Measurements from ENCODE around the gene APCDD1L. TPM values are rescaled to one million over a fixed set of nuclear protein-coding genes. Genes with fewer than 3 reads are reported as not detected.

APCDD1L gene
- total RNA-seq (2014; rRNA removed; shearing (Covaris generic)), result not detected in 2 replicates
- not detected in 2 replicates for polyA plus RNA-seq (2015; cell fraction: cytosol; rRNA removed)
- polyA plus RNA-seq (2015; cell fraction: nucleus; rRNA removed), result not detected in 2 replicates

DNA sequence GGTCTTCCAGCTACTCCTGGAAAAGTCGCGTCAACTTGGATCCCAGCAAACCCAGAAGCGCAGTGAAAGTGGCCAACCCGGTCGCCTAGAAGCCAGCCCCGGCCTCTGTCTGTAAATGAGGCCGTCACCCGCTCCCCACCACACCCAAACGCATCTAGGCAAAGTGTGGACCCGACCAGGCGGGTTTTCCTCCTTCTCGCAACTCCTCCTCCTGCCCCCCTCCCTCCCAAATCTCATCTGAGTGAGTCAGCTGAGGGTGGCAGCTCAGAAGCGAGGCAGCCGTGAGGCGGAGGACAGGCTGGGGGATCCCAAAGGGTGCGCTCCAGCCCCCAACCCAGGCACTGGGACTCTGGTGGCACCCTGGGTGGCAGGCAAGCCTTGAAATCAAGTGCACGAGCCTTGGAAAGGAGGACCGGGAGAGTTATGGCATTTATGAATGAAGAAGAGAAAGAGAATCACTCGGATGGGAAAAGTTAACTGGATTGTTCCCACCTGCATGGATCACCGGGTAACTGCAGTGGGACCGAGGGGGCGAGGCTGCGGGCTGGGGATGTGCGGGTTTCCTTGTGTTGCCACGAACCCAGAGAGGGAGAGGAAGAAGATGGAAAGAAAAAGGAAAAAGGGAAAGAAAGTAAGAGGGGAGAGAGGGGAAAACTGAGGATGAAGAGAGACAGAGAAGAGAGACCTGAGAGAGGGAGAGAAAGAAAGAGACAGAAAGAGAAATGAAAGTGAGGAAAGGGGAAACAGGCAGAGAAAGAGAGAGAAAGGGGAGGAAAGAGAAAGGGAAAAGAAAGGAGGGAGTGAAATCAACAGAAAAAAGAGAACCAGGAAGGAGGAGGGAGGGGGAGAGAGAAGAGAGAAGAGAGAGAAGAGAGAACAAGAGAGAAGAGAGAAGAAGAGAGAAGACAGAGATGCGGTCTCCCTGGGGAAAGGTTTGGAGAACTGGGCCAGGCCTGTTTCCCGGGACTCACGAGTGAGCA, at the start of gene APCDD1L:
Gene APCDD1L (minus strand): TSS at position 167 of the 980 bp plus-strand sequence. CDS start 692 bp downstream, outside the sequence.
- in situ Hi-C loops (cut with HindIII; ENCODE audit: low pct_unique_long_range_greater_than_20kb, low sequenced_read_pairs), result no loop called here
- no peak for DNase-seq (ENCODE audit: low read depth, low spot score)

- in situ Hi-C loops (cut with HindIII; ENCODE audit: low pct_unique_long_range_greater_than_20kb, low sequenced_read_pairs), result no loop called here
- DNase-seq (ENCODE audit: low read depth, low spot score), result no peak
These were observed 44.1 kb upstream of the APCDD1L start for GRCh38 chr20:58559368-58559729.

DNA sequence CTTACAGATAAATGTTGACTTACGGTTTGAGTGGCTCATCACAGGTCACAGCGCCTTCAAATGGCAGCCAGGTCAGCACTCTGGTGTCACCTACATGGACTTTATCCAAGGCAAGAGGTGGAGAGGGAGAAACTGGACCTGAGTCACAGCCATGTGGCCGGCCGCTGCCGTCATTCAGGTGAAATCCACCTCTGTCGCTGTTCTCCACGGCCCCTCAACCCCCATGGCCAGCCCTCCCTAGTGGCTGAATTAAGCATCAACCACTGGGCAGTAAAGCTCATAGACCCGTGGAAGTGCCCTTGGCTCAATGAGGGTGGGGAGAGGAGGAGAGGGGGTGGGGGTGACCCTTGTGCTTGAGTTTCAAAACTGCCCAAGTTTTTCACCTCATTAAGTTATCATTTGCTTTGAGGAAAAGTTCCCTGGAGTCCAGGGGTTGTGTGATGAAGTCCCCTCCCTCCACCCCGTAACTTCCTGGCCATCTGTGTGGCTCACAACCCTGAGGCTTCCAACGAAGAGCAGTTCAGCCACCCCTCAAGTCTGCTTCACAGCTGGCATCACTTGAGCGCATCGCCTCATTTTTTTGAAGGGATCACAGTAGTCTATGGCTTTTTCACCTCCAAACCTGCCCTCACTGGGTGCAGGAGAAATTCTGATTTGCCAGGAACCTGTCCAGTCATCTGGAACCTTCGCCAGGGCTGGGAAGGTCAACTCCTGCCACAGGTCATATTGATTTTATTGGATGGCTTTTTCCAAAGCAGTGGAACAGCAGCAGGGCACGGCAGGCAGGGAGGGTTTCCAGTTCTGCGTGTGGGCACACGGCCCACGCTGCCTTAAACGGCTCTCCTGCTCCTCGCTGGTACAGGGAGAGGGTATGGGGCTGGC, 43.5 kb upstream of the APCDD1L start:
- DNase-seq (ENCODE audit: low read depth, low spot score), result no peak
- in situ Hi-C loops (cut with HindIII; ENCODE audit: low pct_unique_long_range_greater_than_20kb, low sequenced_read_pairs), result no loop called here

DNA sequence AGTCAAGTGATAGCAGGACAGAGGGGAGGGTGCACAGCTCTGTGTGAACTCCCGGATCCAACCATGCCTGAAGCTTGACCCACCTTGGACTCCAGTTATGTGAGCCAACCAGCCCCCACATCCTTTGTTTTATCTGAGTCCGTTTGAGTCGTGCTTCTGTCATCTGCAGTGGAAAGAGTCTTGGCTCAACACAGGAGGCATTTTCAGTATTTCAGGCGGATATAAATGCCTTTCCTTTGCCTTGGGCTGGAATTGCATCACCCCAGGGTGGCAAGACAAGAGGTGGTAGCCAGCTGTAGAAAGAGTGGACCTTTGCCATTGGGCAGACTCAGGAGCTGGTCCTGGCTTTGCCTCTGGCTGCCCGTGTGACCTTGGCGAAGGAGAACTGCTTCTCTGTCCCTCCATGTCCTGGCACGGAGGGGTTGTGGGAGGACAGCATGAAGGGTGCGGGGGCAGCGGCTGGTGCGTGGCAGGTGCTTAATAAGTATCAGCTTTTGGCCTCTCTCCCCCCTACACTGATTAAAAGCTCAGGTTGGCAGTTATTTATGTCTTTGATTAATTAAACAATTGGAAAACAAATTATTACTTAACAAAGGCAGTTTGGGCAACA, 42.6 kb upstream of the APCDD1L start:
- in situ Hi-C loops (cut with HindIII; ENCODE audit: low pct_unique_long_range_greater_than_20kb, low sequenced_read_pairs), result no loop called here
- DNase-seq (ENCODE audit: low read depth, low spot score), result no peak

DNA sequence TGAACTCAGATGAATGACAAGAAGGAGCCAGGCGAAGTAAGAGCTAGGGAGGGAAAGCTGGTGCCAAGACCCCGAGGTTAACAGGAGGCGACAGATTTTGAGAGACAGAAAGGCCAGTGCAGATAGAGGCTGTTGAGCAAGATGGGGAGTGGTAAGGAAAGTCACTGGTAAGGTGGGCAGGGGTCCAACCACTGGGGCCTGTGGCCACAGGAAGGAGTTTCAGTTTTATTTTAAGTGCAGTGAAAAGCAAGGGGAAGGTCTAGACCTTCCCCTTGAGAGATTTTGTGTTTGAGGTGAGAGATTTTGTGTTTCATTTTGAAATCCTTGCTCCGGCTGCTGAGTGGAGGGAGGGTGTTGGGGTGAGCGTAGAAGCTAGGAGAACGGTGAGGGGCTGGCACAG, 41.8 kb upstream of the APCDD1L start:
- in situ Hi-C loops (cut with HindIII; ENCODE audit: low pct_unique_long_range_greater_than_20kb, low sequenced_read_pairs), result no loop called here
- DNase-seq (ENCODE audit: low read depth, low spot score), result no peak

DNA sequence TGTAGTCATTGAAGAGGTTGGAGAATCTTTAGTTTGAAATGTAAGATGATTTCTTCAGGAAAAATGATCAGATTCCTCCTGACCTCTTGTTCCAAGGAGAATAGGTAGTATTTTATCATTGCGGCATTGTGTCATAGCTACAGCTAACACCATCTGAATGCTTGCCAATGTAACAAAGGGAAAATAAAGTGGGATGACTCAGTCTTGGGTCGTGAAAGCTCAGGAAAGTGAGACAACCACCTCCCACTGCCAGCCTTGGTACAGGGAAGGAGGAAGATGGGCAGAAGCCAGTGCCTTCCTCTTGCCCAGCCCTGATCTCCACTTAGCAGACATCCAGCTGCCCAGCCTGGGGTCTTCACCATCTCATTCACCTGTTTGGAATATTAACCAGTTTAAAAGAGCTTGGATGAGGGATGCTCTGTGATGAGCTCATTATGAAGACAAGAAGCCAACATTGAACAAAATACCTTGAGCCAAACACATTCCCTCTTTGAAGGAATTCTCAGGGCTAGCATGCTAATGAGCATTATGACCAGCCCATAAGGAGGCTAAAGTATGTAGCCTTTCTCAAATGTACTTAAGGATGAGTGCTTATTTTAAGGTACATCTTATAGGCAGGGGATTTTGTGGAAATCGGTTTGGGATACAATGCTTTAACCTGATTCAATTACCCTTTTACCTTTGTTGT, 40.0 kb upstream of the APCDD1L start:
- in situ Hi-C loops (cut with HindIII; ENCODE audit: low pct_unique_long_range_greater_than_20kb, low sequenced_read_pairs), result no loop called here
- no peak for DNase-seq (ENCODE audit: low read depth, low spot score)

DNA sequence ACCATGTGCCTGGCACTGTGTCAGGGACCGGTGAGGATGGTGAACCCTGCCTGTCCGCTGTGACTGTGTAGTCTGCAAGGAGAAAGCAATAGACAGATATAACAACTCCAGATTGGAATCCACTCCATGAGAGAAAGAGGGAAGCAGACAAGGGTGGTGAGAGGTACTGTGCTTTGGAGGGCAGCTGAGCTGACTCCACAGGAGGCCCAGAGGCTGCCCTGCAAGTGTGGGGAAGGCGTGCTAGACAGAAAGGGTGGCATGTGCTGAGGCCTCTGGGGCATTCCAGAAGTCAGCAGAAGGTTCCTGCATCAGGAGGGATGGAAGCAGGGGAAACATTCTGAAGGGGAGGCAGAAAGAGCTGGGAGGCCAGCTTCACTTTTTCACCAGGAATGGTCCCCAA, 39.3 kb upstream of the APCDD1L start:
- in situ Hi-C loops (cut with HindIII; ENCODE audit: low pct_unique_long_range_greater_than_20kb, low sequenced_read_pairs), result no loop called here
- DNase-seq (ENCODE audit: low read depth, low spot score), result no peak

- in situ Hi-C loops (cut with HindIII; ENCODE audit: low pct_unique_long_range_greater_than_20kb, low sequenced_read_pairs), result no loop called here
- DNase-seq (ENCODE audit: low read depth, low spot score), result no peak
These were observed 38.6 kb upstream of the APCDD1L start for GRCh38 chr20:58553841-58554240.

DNA sequence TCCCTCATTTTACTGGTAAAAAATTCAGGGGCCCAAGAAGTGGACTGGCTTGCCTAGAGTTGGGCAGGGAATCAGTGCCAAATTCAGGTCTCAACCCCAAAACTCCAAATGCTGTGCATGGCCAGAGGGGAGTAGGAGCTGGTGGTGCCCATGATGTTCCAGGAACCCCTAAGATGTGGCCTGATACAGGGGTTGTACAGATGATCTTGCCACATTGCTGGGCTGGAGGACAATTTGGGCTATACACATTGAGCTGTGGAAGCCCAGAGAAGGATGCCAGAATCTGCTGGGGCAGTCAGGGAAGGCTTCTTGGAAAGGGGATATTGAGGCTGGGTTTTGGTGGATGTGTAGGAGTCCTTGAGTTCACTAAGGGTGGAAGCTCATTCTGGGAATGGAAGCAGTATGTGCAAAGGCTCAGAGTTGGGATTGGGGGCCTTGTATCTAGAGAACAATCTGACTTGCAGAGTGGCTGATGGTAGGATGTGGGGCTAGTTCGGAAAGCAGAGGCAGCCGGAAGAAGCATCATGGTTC, 38.0 kb upstream of the APCDD1L start:
- DNase-seq (ENCODE audit: low read depth, low spot score), result no peak
- in situ Hi-C loops (cut with HindIII; ENCODE audit: low pct_unique_long_range_greater_than_20kb, low sequenced_read_pairs), result no loop called here

DNA sequence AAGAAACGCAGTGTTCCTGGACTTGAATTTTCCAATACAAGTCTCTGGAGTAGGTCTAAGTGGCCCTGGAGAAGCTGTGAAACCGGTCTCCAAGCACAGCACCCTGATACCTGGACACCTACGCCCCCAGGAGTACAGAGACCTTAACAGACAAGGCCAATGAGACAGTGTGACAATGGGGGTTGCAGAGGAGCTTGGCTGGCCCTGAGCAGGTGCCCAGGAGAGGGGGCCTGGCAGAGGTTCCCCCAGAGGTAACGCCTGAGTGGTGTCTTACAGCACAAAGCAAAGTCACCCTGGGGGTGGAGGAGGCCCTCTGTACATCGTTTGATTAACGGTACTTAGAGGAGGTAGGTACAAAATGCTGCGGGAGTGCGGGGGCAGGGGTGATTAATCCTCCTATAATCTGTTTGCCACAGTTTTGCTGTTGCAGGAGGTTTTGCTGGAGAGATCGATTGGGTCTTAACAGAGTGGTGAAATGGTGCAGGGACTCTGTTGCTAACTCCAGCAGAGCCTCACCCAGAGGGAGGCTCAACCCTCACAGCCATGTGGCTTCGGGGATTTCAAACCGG, 37.3 kb upstream of the APCDD1L start:
- in situ Hi-C loops (cut with HindIII; ENCODE audit: low pct_unique_long_range_greater_than_20kb, low sequenced_read_pairs), result no loop called here
- no peak for DNase-seq (ENCODE audit: low read depth, low spot score)

DNA sequence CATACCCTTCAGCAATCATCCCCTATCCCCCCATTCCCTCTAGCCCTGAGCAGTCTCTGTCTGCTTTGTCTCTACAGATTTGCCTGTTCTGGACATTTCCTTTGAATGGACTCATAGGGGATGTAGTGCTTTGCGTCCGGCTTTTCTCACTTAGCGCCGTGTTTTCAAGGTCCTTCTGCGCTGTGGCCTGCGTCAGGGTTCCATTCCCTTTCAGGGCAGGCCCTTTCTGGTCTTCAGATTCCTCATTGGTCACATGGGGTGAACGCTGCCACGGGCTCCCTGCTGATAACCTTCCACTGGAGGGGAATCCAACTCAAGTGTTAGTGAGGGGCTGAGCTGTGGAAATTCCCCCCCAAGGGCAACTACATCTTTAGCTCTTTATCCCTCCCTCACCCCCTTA, 36.4 kb upstream of the APCDD1L start:
- DNase-seq (ENCODE audit: low read depth, low spot score), result no peak
- in situ Hi-C loops (cut with HindIII; ENCODE audit: low pct_unique_long_range_greater_than_20kb, low sequenced_read_pairs), result no loop called here

- DNase-seq (ENCODE audit: low read depth, low spot score), result no peak
- in situ Hi-C loops (cut with HindIII; ENCODE audit: low pct_unique_long_range_greater_than_20kb, low sequenced_read_pairs), result no loop called here
These were observed 35.3 kb upstream of the APCDD1L start for GRCh38 chr20:58550275-58551059.

DNA sequence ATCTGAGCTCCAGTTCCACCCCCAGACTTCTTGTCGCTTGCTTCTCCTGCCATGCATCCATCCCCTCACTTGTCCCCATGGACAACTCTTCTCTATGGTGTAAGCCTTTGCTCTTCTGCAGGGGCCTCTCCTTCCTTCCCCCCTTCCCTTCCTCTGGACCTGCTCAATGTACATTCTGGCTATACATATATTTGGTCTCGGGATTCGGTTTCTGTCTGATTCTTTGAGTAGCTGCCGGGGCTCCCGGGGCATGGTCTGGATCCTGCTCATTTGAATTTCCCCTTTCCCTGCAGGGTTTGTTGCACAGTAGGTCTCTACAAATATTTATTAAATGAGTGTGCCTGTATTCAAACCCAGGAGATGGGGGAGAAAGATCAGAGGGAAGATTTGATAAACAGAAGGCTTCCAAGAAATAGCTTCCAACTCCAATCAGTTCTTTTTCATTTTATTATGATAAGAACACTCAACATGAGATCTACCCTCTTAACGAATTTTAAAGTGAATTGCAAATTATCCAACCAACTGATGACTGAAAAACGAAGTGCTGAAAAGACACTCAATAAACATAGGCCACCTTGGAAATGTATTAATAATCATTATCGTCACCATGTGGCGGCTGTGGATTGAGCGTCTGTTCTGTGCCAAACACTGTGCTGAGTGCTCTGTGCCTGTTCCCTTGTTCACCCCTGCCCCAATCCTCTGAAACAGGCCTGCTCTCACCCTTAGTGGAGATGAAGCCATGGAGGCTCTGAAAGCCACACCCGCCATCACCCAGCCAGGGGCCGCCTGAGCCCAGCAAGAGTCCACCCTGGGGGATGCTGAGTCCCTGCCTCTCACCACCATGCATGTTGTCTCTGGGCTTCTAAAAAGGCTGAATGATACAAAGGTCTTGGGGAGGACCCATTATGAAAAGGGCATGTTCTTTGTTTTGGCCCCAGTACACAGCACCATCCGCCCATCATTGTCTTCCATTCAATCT, 34.3 kb upstream of the APCDD1L start:
- DNase-seq (ENCODE audit: low read depth, low spot score), result no peak
- in situ Hi-C loops (cut with HindIII; ENCODE audit: low pct_unique_long_range_greater_than_20kb, low sequenced_read_pairs), result no loop called here

DNA sequence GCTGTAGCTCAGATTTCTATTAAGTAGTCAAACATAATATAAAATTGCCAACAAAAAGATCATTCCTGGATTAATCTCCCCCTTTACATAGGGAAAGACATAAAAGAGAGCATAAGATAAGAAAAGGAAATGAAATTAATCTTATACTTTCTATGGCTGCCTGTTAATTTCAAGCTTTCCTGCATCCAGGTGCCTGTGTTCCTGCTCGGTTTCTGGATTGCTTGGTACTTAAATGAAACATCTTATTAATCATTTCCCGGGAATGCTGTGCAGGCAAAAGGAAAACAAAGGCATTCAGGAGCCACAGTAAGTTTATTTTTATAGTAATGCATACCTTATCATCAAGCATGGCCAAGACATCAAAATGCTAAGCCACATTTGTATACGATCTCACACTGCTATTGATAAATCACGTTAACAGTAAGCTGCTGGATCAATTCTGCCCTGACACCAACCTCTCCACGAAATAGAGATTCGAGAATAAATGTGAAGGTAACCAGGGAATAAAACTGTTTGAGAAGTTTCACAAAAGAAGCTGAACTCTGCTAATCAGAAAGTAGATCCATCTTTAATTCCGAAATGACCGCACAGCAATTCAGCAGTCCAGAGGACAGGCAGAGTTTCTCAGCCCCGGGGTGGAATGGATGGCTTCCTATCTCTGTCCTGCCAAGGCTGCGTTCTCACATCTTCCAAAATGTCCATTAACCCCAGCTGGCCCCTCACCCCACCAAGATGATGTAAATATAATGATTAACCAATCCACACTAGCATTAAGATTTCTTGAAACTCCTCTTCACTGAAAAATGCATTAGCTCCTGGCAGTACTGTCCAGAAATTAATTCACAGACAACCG, 32.6 kb upstream of the APCDD1L start:
- in situ Hi-C loops (cut with HindIII; ENCODE audit: low pct_unique_long_range_greater_than_20kb, low sequenced_read_pairs), result no loop called here
- DNase-seq (ENCODE audit: low read depth, low spot score), result no peak
